ENCODE data around the gene PGAM5.
"Not testable (repeated sequence)": the region's sequence is repeated elsewhere in the genome, so short reads cannot be mapped to it uniquely, and the experiment has no call there.

PGAM5 gene

GRCh38 chr12:132689227-132689626 lies 21.4 kb upstream of the PGAM5 start:
- no peak for DNase-seq

GRCh38 chr12:132690112-132690511 lies 20.5 kb upstream of the PGAM5 start:
- DNase-seq, result no peak

DNA sequence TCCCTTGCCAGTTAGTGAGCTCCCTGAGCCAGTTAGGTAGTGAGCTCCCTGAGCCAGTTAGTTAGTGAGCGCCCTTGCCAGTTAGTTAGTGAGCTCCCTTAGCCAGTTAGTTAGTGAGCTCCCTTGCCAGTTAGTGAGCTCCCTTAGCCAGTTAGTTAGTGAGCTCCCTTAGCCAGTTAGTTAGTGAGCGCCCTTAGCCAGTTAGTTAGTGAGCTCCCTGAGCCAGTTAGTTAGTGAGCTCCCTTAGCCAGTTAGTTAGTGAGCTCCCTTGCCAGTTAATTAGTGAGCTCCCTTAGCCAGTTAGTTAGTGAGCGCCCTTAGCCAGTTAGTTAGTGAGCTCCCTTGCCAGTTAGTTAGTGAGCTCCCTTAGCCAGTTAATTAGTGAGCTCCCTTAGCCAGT lies 18.6 kb upstream of the PGAM5 start:
- DNase-seq, result not testable (repeated sequence)

- DNase-seq, result not testable (repeated sequence)
Measured at GRCh38 chr12:132694888-132695287, 15.8 kb upstream of the PGAM5 start.

- no peak for DNase-seq
Measured at GRCh38 chr12:132695431-132695830, 15.2 kb upstream of the PGAM5 start.

DNA sequence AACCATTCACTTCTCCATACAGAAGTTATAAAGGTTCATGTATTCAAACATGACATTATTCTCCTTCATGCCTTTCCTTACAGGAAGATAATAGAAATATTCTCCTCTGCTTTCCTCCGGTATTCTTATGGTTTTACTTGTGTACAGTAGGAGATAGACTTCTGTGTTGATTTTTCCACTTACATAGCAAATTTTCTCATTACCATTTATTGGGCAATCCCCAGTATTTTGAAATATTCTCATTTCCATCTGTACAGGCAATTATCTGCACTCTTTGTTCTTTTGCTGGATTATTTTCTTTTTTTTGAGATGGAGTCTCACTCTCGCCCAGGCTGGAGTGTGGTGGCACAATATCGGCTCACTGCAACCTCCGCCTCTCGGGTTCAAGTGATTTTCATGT lies 12.3 kb upstream of the PGAM5 start:
- DNase-seq, result no peak

- no peak for DNase-seq
Measured at GRCh38 chr12:132700212-132700822, 10.3 kb upstream of the PGAM5 start.

DNA sequence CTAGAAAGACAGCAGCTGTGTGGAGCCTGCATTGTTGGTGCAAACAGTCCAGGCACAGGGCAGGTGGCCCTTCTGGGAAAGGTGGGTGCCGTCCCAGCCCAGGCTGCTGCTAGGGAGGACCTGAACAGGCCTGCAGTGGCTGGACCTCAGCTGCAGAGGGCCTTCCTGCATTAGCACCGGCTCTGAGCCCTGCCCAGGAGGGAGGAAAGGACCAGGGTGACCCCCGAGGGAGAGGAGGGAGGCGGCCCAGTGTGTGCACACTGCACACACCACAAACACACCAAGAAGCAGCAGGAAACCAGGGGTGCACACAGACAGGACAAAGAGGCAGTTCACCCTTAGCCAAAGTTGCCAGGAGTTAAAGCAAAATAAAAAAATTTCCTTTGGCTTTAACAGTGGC lies 8.0 kb upstream of the PGAM5 start:
- no peak for DNase-seq

DNA sequence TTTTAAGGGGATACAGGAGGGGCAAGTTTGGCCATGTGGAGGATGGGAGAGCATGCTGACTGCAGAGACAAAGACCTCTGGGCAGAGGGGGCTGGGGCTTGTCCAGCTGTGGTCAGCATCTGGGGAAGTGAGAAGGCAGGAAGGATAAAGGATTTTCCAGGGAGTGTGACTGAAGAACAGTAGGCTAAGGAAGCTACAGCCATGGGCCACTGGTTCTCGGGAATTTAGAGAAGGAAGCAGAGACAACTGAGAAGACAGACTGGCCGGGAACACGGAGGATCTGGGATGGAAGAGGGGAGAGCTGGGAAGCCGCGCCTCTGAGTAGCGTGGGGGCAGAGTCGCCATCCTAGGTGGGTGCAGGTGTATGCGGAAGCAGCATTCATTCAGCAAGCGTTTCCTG lies 7.0 kb upstream of the PGAM5 start:
- no peak for DNase-seq

- no peak for DNase-seq
Measured at GRCh38 chr12:132707241-132707640, 3.4 kb upstream of the PGAM5 start.

DNA sequence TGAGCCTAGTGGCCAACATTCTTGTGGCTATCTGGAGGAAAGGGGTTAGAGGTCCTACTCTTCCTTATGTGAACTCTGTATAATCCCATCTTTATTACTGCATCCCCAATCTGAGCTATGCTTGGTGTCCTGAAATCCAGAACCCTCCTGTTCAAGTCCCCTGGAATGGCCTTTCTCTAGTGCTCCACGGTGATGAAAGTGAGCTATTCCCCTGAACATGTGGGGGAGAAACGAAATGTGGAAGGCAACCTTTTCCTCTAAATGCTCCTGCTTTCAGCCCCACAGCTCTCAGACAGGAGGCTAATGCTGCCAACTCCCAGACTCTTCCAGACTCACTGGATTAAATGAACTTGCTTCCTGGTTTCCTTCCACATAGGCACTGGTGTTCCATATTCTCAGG lies 2.5 kb upstream of the PGAM5 start:
- no peak for DNase-seq

DNA sequence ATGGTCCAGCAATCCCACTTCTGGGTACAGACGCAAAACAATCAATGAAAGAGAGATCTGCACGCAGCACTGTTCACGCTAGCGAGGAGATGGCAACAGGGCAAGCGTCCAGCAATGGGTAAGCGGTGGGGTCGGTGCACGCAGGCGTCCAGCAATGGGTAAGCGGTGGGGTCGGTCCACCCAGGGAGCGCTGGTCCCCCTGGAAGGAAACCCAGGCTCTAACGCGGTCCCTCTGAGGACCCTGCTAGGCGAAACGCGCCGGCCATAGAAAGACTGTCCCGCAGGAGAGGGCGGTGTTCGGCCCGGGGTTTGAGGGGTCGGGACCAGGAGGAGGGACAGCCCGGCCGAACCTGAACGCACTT lies 618 bp upstream of the PGAM5 start:
- peak; percentile 36 for DNase-seq

- DNase-seq, result peak; percentile 56
Measured at GRCh38 chr12:132711080-132711843, 620 bp downstream of the PGAM5 start.

DNA sequence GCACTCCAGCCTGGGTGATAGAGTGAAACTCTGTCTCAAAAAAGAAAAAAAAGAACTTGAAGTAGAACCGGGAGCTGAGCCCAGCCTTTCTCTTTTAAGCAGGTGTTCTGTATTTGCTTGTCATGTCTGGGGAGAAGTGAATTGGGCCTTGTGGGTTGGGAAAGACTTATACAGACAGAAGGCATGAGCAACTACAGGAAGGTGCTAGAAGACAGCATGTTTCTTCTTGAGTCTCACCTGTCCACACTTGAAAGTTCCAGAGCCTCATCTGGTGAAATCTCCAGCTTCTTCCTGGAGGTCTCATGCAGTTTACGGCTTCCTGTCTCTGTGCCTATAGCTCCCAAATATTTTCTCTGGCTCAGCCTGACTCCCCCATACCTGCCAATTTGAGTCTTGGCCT lies 2.5 kb downstream of the PGAM5 start:
- DNase-seq, result no peak

- no peak for DNase-seq
Measured at GRCh38 chr12:132715874-132716273, 5.2 kb downstream of the PGAM5 start.

DNA sequence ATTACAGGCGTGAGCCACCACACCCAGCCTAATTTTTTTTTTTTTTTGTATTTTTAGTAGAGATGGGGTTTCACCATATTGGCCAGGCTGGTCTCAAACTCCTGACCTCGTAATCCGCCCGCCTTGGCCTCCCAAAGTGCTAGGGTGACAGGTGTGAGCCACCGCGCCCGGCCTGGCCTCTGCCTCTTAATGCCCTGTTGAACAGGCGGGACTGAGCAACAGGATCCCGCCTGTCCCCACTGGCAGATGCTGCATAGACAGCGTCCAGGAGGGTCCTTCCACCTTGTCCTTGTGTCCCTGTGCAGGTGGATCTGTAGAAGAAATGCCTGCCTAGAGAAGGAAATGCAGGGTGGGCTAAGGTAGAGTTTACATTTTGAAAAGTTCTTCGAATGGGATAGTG lies 5.7 kb downstream of the PGAM5 start:
- no peak for DNase-seq

DNA sequence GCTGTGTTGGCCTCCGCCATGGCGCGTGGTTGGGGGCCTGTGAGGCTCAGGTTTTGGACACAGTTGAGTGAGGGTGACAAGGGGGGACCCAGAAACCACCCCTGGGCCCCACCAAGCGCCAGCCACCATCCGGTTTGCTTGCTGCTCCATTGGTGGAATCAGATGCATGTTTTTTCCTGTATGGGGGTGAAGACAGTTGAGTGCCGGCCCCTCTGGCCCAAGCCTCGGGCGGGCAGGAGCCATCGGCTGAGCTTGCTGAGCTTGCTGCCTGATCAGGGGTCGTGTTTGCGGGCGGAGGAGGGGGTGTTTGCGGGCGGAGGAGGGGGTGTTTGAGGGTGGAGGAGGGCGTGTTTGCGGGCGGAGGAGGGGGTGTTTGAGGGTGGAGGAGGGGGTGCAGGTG lies 6.4 kb downstream of the PGAM5 start:
- no peak for DNase-seq

GRCh38 chr12:132717531-132718387 lies 7.1 kb downstream of the PGAM5 start:
- no peak for DNase-seq

- no peak for DNase-seq
Measured at GRCh38 chr12:132718644-132719043, 8.0 kb downstream of the PGAM5 start.

DNA sequence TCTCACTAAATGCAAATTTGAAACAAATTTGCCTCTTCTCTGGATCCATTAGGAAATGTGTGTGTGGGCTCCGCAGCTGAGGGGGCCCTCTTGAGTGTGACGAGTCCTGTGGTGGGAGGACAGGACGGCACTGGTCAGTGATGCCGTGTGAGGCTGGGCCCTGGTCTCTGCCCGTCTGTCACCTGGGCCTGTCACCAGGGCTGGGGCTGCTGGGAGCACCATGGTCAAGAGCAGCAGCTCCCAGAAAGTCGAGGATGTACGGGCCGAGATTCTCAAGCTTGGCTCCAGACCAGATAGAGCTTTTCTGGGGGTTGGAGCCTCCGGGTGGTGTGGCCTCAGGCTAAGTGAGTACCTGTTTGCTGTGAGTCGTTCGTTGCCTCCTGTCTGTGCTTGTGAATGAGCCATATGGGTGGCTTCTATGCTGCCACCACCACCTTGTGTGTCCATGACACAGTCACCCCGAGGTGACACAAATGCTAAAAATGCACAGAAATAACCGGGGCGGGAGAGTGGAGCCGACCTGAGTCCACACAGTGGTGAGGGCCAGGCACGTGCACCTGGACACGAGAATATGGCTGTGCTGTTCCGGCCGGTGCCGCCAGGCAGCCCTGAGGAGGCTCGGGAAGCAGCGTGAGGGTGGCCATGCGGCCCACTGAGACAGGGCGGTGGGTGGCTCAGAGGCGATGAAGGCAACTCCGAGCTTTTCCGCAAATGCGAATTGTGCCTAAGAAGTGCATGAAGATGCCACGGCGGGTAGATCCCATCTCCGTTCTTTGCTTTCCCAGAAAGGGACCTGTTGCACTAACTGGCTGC lies 8.7 kb downstream of the PGAM5 start:
- no peak for DNase-seq

GRCh38 chr12:132719954-132720324 lies 9.3 kb downstream of the PGAM5 start:
- DNase-seq, result no peak

GRCh38 chr12:132720606-132721345 lies 10.1 kb downstream of the PGAM5 start:
- no peak for DNase-seq

All from activated CD4-positive, CD25-positive, alpha-beta regulatory T cell treated with anti-CD3 and anti-CD28 coated beads, Interleukin-2, amount 50 U/mL, for 72 hours (primary cell).